SH-SY5Y (cell line): ENCODE results near the gene SLC4A4.

Experiments
- GATA2 ChIP-seq: IDR thresholded peaks from 2 replicates; pipeline ENCODE4 v1.6.1; 2011; ENCODE audit warnings: mild to moderate bottlenecking, low read depth, low read length
- GATA3 ChIP-seq: IDR thresholded peaks from 2 replicates; pipeline ENCODE4 v1.6.1; 2011; ENCODE audit warnings: low read depth, mild to moderate bottlenecking, low read length, moderate library complexity

GRCh38 chr4:71404049-71404448, 65.2 kb downstream of the SLC4A4 start:
- TF ChIP-seq GATA2 (no peak), GATA3 (no peak)
